Measurements from ENCODE around the gene TTC39C. TPM values are rescaled to one million over a fixed set of nuclear protein-coding genes. Genes with fewer than 3 reads are reported as not detected.

TTC39C gene
- total and polyA plus RNA-seq, 2 donors (not counting 3 experiments of a cell fraction or from before 2014, with no cell fraction given): 0.61 to 6.2 TPM

DNA sequence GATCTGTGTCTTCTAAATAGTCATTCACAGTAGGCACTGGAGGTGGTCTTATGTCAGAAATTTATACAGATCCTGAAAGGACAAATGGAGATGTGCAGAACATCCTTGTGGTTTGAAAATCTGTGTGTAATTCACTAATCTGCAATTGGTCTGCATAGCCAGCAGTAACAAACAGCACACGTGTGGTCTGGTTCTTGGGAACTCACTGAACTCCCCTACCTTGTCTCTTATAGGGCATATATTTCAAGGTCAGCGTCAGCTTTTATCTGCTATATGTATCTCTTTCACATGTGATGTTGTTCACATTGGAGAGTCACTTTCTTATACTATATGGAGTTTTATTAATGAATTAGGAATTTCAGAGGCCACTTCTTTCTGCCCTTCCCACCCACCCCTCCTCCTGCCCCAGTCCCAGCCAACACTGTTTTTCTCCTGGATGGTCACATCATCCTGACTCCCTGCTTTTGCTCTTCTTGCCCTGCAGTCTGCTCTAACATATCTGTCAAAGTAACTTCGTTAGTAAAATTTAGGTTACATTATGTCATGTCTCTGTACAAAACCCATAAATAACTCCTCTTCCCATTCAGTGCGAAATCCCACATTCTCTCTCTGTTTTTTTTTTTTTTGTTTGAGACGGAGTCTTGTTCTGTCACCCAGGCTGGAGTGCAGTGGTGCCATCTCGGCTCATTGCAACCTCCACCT lies 88.9 kb downstream of the TTC39C start:
- no TSS peak for BruUV-seq (replicated peaks)
- CTCF ChIA-PET: interaction anchor here (1.3 to 1.4 kb wide), 2 partner anchors 12 to 22 kb away, joined by 3 read pairs; no protein-coding TSS in a partner anchor
- TF ChIP-seq POLR2AphosphoS5 (IDR thresholded peaks at IDR 0.05; ENCODE audit: insufficient read depth, low read depth, low read length): no peak
- no peak for TF ChIP-seq POLR2A (IDR thresholded peaks at IDR 0.05; ENCODE audit: low read depth, low read length)
- no peak for TF ChIP-seq JUN (IDR thresholded peaks at IDR 0.05; ENCODE audit: borderline replicate concordance, insufficient read depth, insufficient read length, low read depth)
- TF ChIP-seq MYC (IDR thresholded peaks at IDR 0.05; ENCODE audit: low read depth, low read length): no peak
- no peak for TF ChIP-seq GATA2 (IDR thresholded peaks at IDR 0.05; ENCODE audit: insufficient read depth, insufficient read length, low read depth, low read length)
- no peak for TF ChIP-seq FOS (IDR thresholded peaks at IDR 0.05; ENCODE audit: borderline replicate concordance, insufficient read depth, low read length)
- TF ChIP-seq, protein P1, sequence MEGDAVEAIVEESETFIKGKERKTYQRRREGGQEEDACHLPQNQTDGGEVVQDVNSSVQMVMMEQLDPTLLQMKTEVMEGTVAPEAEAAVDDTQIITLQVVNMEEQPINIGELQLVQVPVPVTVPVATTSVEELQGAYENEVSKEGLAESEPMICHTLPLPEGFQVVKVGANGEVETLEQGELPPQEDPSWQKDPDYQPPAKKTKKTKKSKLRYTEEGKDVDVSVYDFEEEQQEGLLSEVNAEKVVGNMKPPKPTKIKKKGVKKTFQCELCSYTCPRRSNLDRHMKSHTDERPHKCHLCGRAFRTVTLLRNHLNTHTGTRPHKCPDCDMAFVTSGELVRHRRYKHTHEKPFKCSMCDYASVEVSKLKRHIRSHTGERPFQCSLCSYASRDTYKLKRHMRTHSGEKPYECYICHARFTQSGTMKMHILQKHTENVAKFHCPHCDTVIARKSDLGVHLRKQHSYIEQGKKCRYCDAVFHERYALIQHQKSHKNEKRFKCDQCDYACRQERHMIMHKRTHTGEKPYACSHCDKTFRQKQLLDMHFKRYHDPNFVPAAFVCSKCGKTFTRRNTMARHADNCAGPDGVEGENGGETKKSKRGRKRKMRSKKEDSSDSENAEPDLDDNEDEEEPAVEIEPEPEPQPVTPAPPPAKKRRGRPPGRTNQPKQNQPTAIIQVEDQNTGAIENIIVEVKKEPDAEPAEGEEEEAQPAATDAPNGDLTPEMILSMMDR (IDR thresholded peaks at IDR 0.05; ENCODE audit: extremely low read depth in 1 of 2, insufficient read depth in 1 of 2, low read depth in 1 of 2, low read length in 2 of 2): no peak
- TF ChIP-seq, protein P2, sequence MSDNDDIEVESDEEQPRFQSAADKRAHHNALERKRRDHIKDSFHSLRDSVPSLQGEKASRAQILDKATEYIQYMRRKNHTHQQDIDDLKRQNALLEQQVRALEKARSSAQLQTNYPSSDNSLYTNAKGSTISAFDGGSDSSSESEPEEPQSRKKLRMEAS (IDR thresholded peaks at IDR 0.05; ENCODE audit: insufficient read depth, insufficient read length): no peak
- no peak for TF ChIP-seq EZH2 (IDR thresholded peaks at IDR 0.05; ENCODE audit: borderline replicate concordance, low read depth, low read length, severe bottlenecking)

More for the DNA sequence above, 88.9 kb downstream of the TTC39C start:
- Histone ChIP-seq H3K79me2 (ENCODE audit: control insufficient read depth, insufficient read depth, low read length) (no peaks in the 10 kb centered on the region), H3K4me3 (replicated peaks in 1 of 3; ENCODE audit: insufficient read depth in 1 of 3, low read depth in 1 of 3, low read length in 3 of 3) (no peak overlapping the region), H3K4me1 (ENCODE audit: control insufficient read depth, extremely low read depth, insufficient read depth, low read length) (no peaks in the 10 kb centered on the region), H3K9ac (replicated peaks; ENCODE audit: extremely low read depth, insufficient read depth, low read length) (no peak overlapping the region), H3K4me2 (ENCODE audit: insufficient read depth, low read length) (no peak overlapping the region), H3K27ac (ENCODE audit: insufficient read depth, low read depth, low read length) (no peak overlapping the region), H2AFZ (ENCODE audit: low read depth, low read length) (no peak overlapping the region), H3K36me3 (ENCODE audit: control insufficient read depth in 2 of 2, extremely low read depth in 1 of 2, insufficient read depth in 2 of 2, low read length in 2 of 2) (no peaks in the 10 kb centered on the region), H3K9me1 (replicated peaks; ENCODE audit: control insufficient read depth, extremely low read depth, insufficient read depth, low read length) (no peaks in the 10 kb centered on the region), H3K9me3 (replicated peaks; ENCODE audit: control insufficient read depth, insufficient read depth, low read length) (no peaks in the 10 kb centered on the region), H4K20me1 (replicated peaks; ENCODE audit: control insufficient read depth, extremely low read depth, insufficient read depth, low read length) (no peaks in the 10 kb centered on the region), H3K27me3 (ENCODE audit: control insufficient read depth in 2 of 2, insufficient read depth in 2 of 2, low read length in 2 of 2) (no peaks in the 10 kb centered on the region)
- POLR2A ChIA-PET: no interaction called here
- no peak for FAIRE-seq
- dilution Hi-C loops (cut with MboI; ENCODE audit: extremely low pct_ligation_motif_present, low sequenced_read_pairs) (loop anchor here (25.0 kb wide), 1 partner anchor 491 kb away; no protein-coding TSS in a partner anchor), intact Hi-C loops (cut with micrococcal nuclease) (no loop called here)
- no peak for DNase-seq (ENCODE audit: low read depth, low spot score)
